Natural killer cell (primary cell): ENCODE results near the gene PRDM16. TPM values are rescaled to one million over a fixed set of nuclear protein-coding genes. Genes with fewer than 3 reads are reported as not detected.

Experiments used
- ATAC-seq, 3 donors: fragments of 150-1000 bp in 2 of 3; fragments of 200-7000 bp in 1 of 3; cut with Tn5 transposase; 1 replicate in 1 of 3; 2 replicates in 2 of 3; pipeline ENCODE4 v1.10.0; 2021; ENCODE audit warnings: mild to moderate bottlenecking in 2 of 3, moderate library complexity in 2 of 3
- DNase-seq, 2 donors: peaks; one replicate each; pipeline versions ENCODE4 v3.0.0 to v3.0.0-alpha.2; 2013 to 2021; ENCODE audit warnings: mixed read lengths in 1 of 2
- H3K27ac ChIP-seq: one replicate; pipeline ENCODE4 v1.5.1; 2013; ENCODE audit warnings: mild to moderate bottlenecking, low read length
- H3K27me3 ChIP-seq: one replicate; pipeline ENCODE4 v1.6.1; 2013; ENCODE audit warnings: low read length; ENCODE audit not compliant: control insufficient read depth, insufficient read depth
- H3K36me3 ChIP-seq: one replicate; pipeline ENCODE4 v1.6.1; 2013; ENCODE audit warnings: low read length; ENCODE audit not compliant: control insufficient read depth, insufficient read depth
- H3K4me1 ChIP-seq: one replicate; pipeline ENCODE4 v1.6.1; 2013; ENCODE audit warnings: low read length; ENCODE audit not compliant: control insufficient read depth, insufficient read depth
- H3K4me3 ChIP-seq: one replicate; pipeline ENCODE4 v1.5.1; 2013; ENCODE audit warnings: low read length
- H3K9me3 ChIP-seq: one replicate; pipeline ENCODE4 v1.6.1; 2013; ENCODE audit warnings: low read length; ENCODE audit not compliant: control insufficient read depth, insufficient read depth
- H3K27ac Mint-ChIP-seq, 2 donors: one replicate each; pipeline ENCODE4 v1.8.0; 2022; ENCODE audit warnings: mild to moderate bottlenecking in 2 of 2, mixed read lengths in 2 of 2, moderate library complexity in 1 of 2
- H3K27me3 Mint-ChIP-seq, 2 donors: one replicate each; pipeline ENCODE4 v1.8.0; 2022; ENCODE audit warnings: low read depth in 2 of 2, mixed read lengths in 2 of 2
- H3K36me3 Mint-ChIP-seq: one replicate; pipeline ENCODE4 v1.8.0; 2022; ENCODE audit warnings: mixed read lengths
- H3K4me1 Mint-ChIP-seq, 2 donors: one replicate each; pipeline ENCODE4 v1.8.0; 2022; ENCODE audit warnings: mixed read lengths in 2 of 2
- H3K4me3 Mint-ChIP-seq: one replicate; pipeline ENCODE4 v1.8.0; 2022; ENCODE audit warnings: mild to moderate bottlenecking, moderate library complexity, mixed read lengths
- H3K9me3 Mint-ChIP-seq, 2 donors: one replicate each; pipeline ENCODE4 v1.8.0; 2022; ENCODE audit warnings: mixed read lengths in 2 of 2
- CTCF ChIP-seq: fragments of 200-600 bp; IDR thresholded peaks from one replicate; pipeline ENCODE4 v1.8.0; 2022; ENCODE audit warnings: antibody characterized with exemption
- WGBS: methylation state at CpG from one replicate; pipeline ENCODE4 v1.1.7; 2013; ENCODE audit warnings: missing lambda C conversion rate; ENCODE audit not compliant: insufficient coverage; 5-methylcytosine and 5-hydroxymethylcytosine counted together
- intact Hi-C: fragments of 100-400 bp; cut with micrococcal nuclease; formaldehyde crosslinking; loops from one replicate; pipeline ENCODE4 v1.14.2; 2022
- total RNA-seq, 4 donors: library from RNA; stranded (reverse); fragments of 120-200 nt in 1 of 4; gene quantifications; one replicate each; pipeline versions ENCODE4 v1.2.3 to v1.2.4, GENCODE V29; 2013 to 2022

Gene PRDM16
- total RNA-seq, 3 donors from 2014 or later (not counting 1 experiment from before 2014, with no cell fraction given), result 0.25 to 0.64 TPM; not detected in 1

DNA sequence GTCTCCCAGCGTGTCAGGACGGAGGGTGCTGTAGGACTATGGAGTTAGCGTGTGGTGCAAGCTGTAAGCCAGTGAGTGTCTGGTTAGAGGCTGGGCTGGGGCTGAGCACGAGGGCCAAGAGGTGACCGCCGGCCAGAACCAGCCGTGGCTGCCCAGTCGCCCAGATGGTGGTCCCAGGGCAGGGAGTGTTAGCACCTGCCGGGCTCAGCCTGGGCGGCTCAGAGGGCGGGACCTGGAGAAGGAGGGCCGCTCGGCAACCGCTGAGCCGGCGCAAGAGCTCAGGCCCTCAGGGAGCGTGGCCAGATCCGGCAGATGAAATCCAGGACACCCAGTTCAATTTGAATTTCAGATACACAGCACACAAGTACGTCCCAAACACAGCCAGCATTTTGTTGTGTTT is 87.9 kb downstream of the PRDM16 start:
- no peak for ATAC-seq
- Histone ChIP-seq H3K9me3 (no peaks in the 10 kb centered on the region), H3K27me3 (peaks cover 2% of the 10 kb centered on the region), H3K4me3 (no peak overlapping the region), H3K4me1 (peaks cover 7% of the 10 kb centered on the region), H3K27ac (no peak overlapping the region), H3K36me3 (no peaks in the 10 kb centered on the region)
- TF ChIP-seq CTCF, result no peak
- H3K9me3 Mint-ChIP-seq, result no peaks in the 10 kb centered on the region
- intact Hi-C loops, result no loop called here
- peaks cover 21 to 22% of the 10 kb centered on the region in 2 donors for H3K27me3 Mint-ChIP-seq
- no peak overlapping the region for H3K27ac Mint-ChIP-seq
- no peaks in the 10 kb centered on the region for H3K4me1 Mint-ChIP-seq
- H3K4me3 Mint-ChIP-seq, result no peak overlapping the region
- H3K36me3 Mint-ChIP-seq, result no peaks in the 10 kb centered on the region
- no peak for DNase-seq
- WGBS, result 83% methylated on average over 19 of the region's 19 CpGs

GRCh38 chr1:3158347-3158746 is 89.3 kb downstream of the PRDM16 start:
- H3K27ac ChIP-seq, result no peak overlapping the region
- H3K36me3 ChIP-seq, result no peaks in the 10 kb centered on the region
- H3K4me3 ChIP-seq, result no peak overlapping the region
- Mint-ChIP-seq H3K4me1 (no peaks in the 10 kb centered on the region), H3K27ac (no peak overlapping the region), H3K9me3 (no peaks in the 10 kb centered on the region), H3K27me3 (peaks cover 21 to 28% of the 10 kb centered on the region in 2 donors), H3K4me3 (no peak overlapping the region), H3K36me3 (no peaks in the 10 kb centered on the region)
- WGBS, result 25% methylated on average over 2 of the region's 4 CpGs
- ATAC-seq (no peak), DNase-seq (no peak)
- no peaks in the 10 kb centered on the region for H3K9me3 ChIP-seq
- H3K4me1 ChIP-seq, result peaks cover 7% of the 10 kb centered on the region
- peaks cover 2% of the 10 kb centered on the region for H3K27me3 ChIP-seq
- intact Hi-C loops, result no loop called here
- TF ChIP-seq CTCF, result no peak

DNA sequence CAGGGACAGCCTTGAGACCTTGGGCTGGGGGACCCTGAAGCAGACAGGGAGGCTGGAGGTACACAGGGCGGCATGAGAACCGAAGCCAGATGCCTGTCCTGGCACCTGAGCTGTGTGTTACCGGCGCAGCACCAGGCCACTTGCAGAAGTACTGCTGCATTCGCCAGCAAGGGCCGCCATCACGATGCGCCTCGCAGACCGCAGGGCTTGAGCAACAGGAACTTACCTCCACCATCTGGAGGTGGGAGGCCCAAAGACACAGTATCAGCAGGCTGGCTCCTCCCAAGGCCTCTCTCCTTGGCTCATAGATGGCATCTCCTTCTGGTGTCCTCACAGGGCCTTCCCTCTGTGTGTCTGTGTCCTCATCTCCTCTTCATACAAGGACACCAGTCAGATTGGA is 90.1 kb downstream of the PRDM16 start:
- no peaks in the 10 kb centered on the region for H3K36me3 ChIP-seq
- H3K4me3 ChIP-seq, result no peak overlapping the region
- H3K4me3 Mint-ChIP-seq, result no peak overlapping the region
- H3K27me3 ChIP-seq, result peaks cover 2% of the 10 kb centered on the region
- no peaks in the 10 kb centered on the region for H3K36me3 Mint-ChIP-seq
- peaks cover 7% of the 10 kb centered on the region for H3K4me1 ChIP-seq
- intact Hi-C loops, result no loop called here
- H3K4me1 Mint-ChIP-seq, result no peaks in the 10 kb centered on the region
- DNase-seq (no peak), ATAC-seq (no peak)
- H3K9me3 ChIP-seq, result no peaks in the 10 kb centered on the region
- H3K27ac ChIP-seq, result no peak overlapping the region
- no peak overlapping the region for H3K27ac Mint-ChIP-seq
- no peak for TF ChIP-seq CTCF
- H3K27me3 Mint-ChIP-seq, result peaks cover 21 to 26% of the 10 kb centered on the region in 2 donors
- no peaks in the 10 kb centered on the region for H3K9me3 Mint-ChIP-seq
- 79% methylated on average over 10 of the region's 10 CpGs for WGBS

GRCh38 chr1:3159996-3160395 is 91.0 kb downstream of the PRDM16 start:
- Histone ChIP-seq H3K36me3 (no peaks in the 10 kb centered on the region), H3K4me1 (peaks cover 7% of the 10 kb centered on the region), H3K27ac (no peak overlapping the region), H3K9me3 (no peaks in the 10 kb centered on the region), H3K4me3 (no peak overlapping the region), H3K27me3 (peaks cover 2% of the 10 kb centered on the region)
- no peak overlapping the region for H3K27ac Mint-ChIP-seq
- DNase-seq (no peak), ATAC-seq (no peak)
- no peak overlapping the region for H3K4me3 Mint-ChIP-seq
- TF ChIP-seq CTCF, result no peak
- no peaks in the 10 kb centered on the region for H3K9me3 Mint-ChIP-seq
- WGBS, result 82% methylated on average over 8 of the region's 8 CpGs
- peaks cover 18 to 22% of the 10 kb centered on the region in 2 donors for H3K27me3 Mint-ChIP-seq
- no peaks in the 10 kb centered on the region for H3K36me3 Mint-ChIP-seq
- H3K4me1 Mint-ChIP-seq, result no peaks in the 10 kb centered on the region
- intact Hi-C loops, result no loop called here
